K562 (cell line): ENCODE measurements around the gene IFFO2. TPM values are rescaled to one million over a fixed set of nuclear protein-coding genes. Genes with fewer than 3 reads are reported as not detected.

ENCODE experiments used
- ATF1 ChIP-seq, 2 experiments: fragments of 450-650 bp in 1 of 2; IDR thresholded peaks; 2 replicates each; pipeline ENCODE4 v1.6.1; 2016; ENCODE audit warnings: missing compliant biosample characterization in 1 of 2, missing genetic modification characterization in 1 of 2
- EZH2 ChIP-seq: IDR thresholded peaks from 2 replicates; pipeline ENCODE4 v1.6.1; 2012; ENCODE audit warnings: low read depth, mild to moderate bottlenecking, inconsistent platforms, low read length, borderline replicate concordance
- GABPB2 ChIP-seq: fragments of 250-450 bp; sonication (Bioruptor Pico); conservative IDR thresholded peaks from 2 replicates; pipeline ENCODE4 v1.5.1; 2021; ENCODE audit warnings: mild to moderate bottlenecking
- GATAD2A ChIP-seq: fragments of 450-650 bp; IDR thresholded peaks from 2 replicates; pipeline ENCODE4 v1.6.1; 2017
- GMEB1 ChIP-seq: fragments of 250-450 bp; sonication (Bioruptor Pico); IDR thresholded peaks from 2 replicates; pipeline ENCODE4 v1.4.0; 2020; ENCODE audit warnings: mild to moderate bottlenecking
- HSF4 ChIP-seq: fragments of 250-450 bp; sonication (Bioruptor Pico); IDR thresholded peaks from 2 replicates; pipeline ENCODE4 v2.1.2; 2022; ENCODE audit warnings: mild to moderate bottlenecking, moderate library complexity, borderline replicate concordance
- KLF10 ChIP-seq: fragments of 250-450 bp; sonication (Bioruptor Pico); IDR thresholded peaks from 2 replicates; pipeline ENCODE4 v1.6.1; 2021; ENCODE audit warnings: matching md5 sums
- MED1 ChIP-seq: sonication (generic); formaldehyde crosslinking; IDR thresholded peaks from 2 replicates; pipeline ENCODE4 v1.8.1; 2023; ENCODE audit warnings: missing genetic modification reagents, borderline replicate concordance
- MYNN ChIP-seq, 2 experiments: sonication (generic); formaldehyde crosslinking in 1 of 2; IDR thresholded peaks; 2 replicates each; pipeline versions ENCODE4 v1.5.0 to v1.6.1; 2016 to 2020; ENCODE audit warnings: antibody characterized with exemption in 1 of 2, missing genetic modification reagents in 1 of 2
- NFIX ChIP-seq: fragments of 250-450 bp; sonication (Bioruptor Pico); IDR thresholded peaks from 2 replicates; pipeline ENCODE4 v1.4.0; 2020; ENCODE audit warnings: low read depth, mild to moderate bottlenecking, moderate library complexity
- POLR2AphosphoS5 ChIP-seq: IDR thresholded peaks from 2 replicates; pipeline ENCODE4 v1.6.1; 2011; ENCODE audit warnings: mild to moderate bottlenecking, low read depth, low read length, moderate library complexity; ENCODE audit not compliant: control insufficient read depth, insufficient read depth
- SMAD3 ChIP-seq: fragments of 450-650 bp; formaldehyde crosslinking; conservative IDR thresholded peaks from 2 replicates; pipeline ENCODE4 v1.4.0; 2020; ENCODE audit warnings: mild to moderate bottlenecking
- SNIP1 ChIP-seq: fragments of 450-650 bp; IDR thresholded peaks from 2 replicates; pipeline ENCODE4 v1.7.1; 2017; ENCODE audit warnings: low read depth, mild to moderate bottlenecking
- SP1 ChIP-seq: sonication (generic); formaldehyde crosslinking; IDR thresholded peaks from 2 replicates; pipeline ENCODE4 v1.8.1; 2022; ENCODE audit warnings: mild to moderate bottlenecking, missing genetic modification reagents
- TRIM28 ChIP-seq: fragments of 450-650 bp; IDR thresholded peaks from 2 replicates; pipeline ENCODE4 v1.6.1; 2017
- YY1 ChIP-seq, 3 experiments: IDR thresholded peaks; 2 replicates each; pipeline ENCODE4 v1.6.1; 2011; ENCODE audit warnings: low read length in 2 of 3, mild to moderate bottlenecking in 2 of 3, moderate library complexity in 2 of 3, borderline replicate concordance in 1 of 3, control low read depth in 1 of 3, low read depth in 1 of 3; ENCODE audit not compliant: insufficient read depth in 3 of 3, insufficient replicate concordance in 2 of 3, control insufficient read depth in 1 of 3, insufficient read length in 1 of 3; ENCODE audit errors: extremely low read depth in 1 of 3
- ZBTB5 ChIP-seq: fragments of 450-650 bp; IDR thresholded peaks from 2 replicates; pipeline ENCODE4 v1.6.1; 2017; ENCODE audit warnings: antibody characterized with exemption
- ZBTB8A ChIP-seq: fragments of 450-650 bp; IDR thresholded peaks from 2 replicates; pipeline ENCODE4 v1.6.1; 2018; ENCODE audit warnings: mild to moderate bottlenecking, moderate library complexity; ENCODE audit not compliant: partially characterized antibody
- ZFX ChIP-seq: sonication (generic); formaldehyde crosslinking; IDR thresholded peaks from 2 replicates; pipeline ENCODE4 v1.8.0; 2022; ENCODE audit warnings: mild to moderate bottlenecking, missing genetic modification reagents, moderate library complexity
- polyA plus RNA-seq, 8 experiments: library from polyadenylated mRNA; depleted of rRNA in 4 of 8; stranded (reverse) in 5 of 8; unstranded in 3 of 8; fragments of >200 nt; fragmentation: Nextera tagmentation in 2 of 8; fragmentation: Illumina TruSeq in 1 of 8; extraction: Ambion mirVana in 2 of 8; extraction: Trizol in 1 of 8; gene quantifications; 2 replicates each; pipeline versions ENCODE4 v1.2.1 to v1.2.3, GENCODE V29; 2011 to 2014; ENCODE audit warnings: inconsistent platforms in 1 of 8, missing spikeins in 1 of 8
- total RNA-seq, 7 experiments: library from RNA; depleted of rRNA in 6 of 7; stranded (reverse); fragments of >200 nt in 6 of 7; fragmentation: Illumina TruSeq in 2 of 7; extraction: Trizol in 2 of 7; gene quantifications; 2 replicates each; pipeline versions ENCODE4 v1.2.1 to v1.2.3, GENCODE V29; 2011 to 2021; ENCODE audit warnings: low replicate concordance in 1 of 7
- TF ChIP-seq, protein P1 (sequence below): sonication (generic); formaldehyde crosslinking; IDR thresholded peaks from 2 replicates; pipeline ENCODE4 v1.4.0; 2020; ENCODE audit warnings: mild to moderate bottlenecking, missing genetic modification reagents

The IFFO2 gene
- total and polyA plus RNA-seq, 9 of the 15 experiments (the other 6 are each of a cell fraction or from before 2014, with no cell fraction given): 0.15 to 1.0 (median 0.44) TPM; not detected in 2

DNA sequence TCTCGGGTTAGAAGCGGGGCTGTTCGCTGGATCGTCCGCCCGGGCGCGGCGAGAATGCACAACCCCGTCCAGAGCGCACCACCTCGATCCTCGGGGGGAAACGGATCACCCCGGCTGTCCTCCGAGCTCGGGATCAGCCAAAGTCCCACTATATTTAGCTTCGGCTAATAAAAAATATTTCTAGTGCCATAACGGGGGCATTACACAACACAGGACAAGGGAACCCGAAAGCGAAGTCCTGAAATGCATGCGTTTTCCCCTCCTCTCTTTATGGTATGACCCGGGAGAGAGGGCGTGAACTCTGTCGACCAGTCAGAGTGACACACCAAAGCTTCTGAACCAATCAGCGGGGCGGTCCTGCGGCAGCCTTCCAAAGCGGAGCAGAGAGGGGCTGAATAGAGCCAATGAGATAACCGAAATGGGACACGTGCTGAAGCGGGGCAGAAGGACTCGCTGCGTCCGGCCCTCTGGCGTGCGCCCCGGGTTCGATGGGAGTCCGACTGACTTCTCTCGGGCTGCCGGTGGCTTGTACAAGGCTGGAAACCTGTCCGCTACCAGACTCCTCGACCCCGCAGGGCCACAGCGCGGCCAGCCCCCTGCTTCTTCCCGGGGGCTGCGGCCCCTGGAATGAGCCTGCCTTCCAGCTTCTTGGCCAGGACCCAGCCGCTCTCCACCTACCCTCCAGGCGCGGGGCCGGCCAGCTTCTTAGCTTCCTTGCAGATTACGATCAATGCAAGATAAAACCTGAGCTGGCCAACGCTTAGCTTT is 53.8 kb downstream of the IFFO2 start, which contains the start of gene ALDH4A1 (continued):
- TF ChIP-seq YY1 (IDR thresholded peaks at IDR 0.05; ENCODE audit: borderline replicate concordance in 1 of 3, control insufficient read depth in 1 of 3, extremely low read depth in 1 of 3, insufficient read depth in 3 of 3, insufficient read length in 1 of 3, insufficient replicate concordance in 2 of 3, low read depth in 1 of 3, low read length in 2 of 3) (peak in 1 of 3 experiments; percentile 80), KLF10 (CRISPR knock-in tag) (no peak), POLR2AphosphoS5 (peak; percentile 66), SP1 (CRISPR knock-in tag) (peak; percentile 89), MED1 (CRISPR knock-in tag) (no peak), TRIM28 (peak; percentile 38; the same call in 1 of the 2 replicates), HSF4 (CRISPR knock-in tag) (no peak), MYNN (IDR thresholded peaks at IDR 0.05) (no peak), MYNN (CRISPR knock-in tag; IDR thresholded peaks at IDR 0.05) (no peak), GMEB1 (CRISPR knock-in tag) (no peak), ZBTB8A (no peak), ZFX (peak; percentile 80), GABPB2 (no peak), NFIX (CRISPR knock-in tag) (no peak), GATAD2A (0 out of 2 replicates have a peak, but pooled peaks have one; percentile 35), ZBTB5 (no peak), ATF1 (CRISPR knock-in tag; IDR thresholded peaks at IDR 0.05) (no peak), ATF1 (tag; IDR thresholded peaks at IDR 0.05) (peak; percentile 93), SMAD3 (CRISPR knock-in tag) (no peak), EZH2 (no peak), SNIP1 (no peak)
- TF ChIP-seq, protein P1, sequence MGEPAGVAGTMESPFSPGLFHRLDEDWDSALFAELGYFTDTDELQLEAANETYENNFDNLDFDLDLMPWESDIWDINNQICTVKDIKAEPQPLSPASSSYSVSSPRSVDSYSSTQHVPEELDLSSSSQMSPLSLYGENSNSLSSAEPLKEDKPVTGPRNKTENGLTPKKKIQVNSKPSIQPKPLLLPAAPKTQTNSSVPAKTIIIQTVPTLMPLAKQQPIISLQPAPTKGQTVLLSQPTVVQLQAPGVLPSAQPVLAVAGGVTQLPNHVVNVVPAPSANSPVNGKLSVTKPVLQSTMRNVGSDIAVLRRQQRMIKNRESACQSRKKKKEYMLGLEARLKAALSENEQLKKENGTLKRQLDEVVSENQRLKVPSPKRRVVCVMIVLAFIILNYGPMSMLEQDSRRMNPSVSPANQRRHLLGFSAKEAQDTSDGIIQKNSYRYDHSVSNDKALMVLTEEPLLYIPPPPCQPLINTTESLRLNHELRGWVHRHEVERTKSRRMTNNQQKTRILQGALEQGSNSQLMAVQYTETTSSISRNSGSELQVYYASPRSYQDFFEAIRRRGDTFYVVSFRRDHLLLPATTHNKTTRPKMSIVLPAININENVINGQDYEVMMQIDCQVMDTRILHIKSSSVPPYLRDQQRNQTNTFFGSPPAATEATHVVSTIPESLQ (CRISPR knock-in tag): peak; percentile 88
